H9 (cell line): ENCODE data around the gene SAMD14. TPM values are rescaled to one million over a fixed set of nuclear protein-coding genes. Genes with fewer than 3 reads are reported as not detected.
A peak's percentile ranks its signal among the peaks of the same experiment; 100 is the strongest.

Experiments
- DNase-seq: peaks from one replicate; pipeline ENCODE4 v3.0.0-alpha.2; 2017
- H2AFZ ChIP-seq: one replicate; pipeline ENCODE4 v1.6.1; 2013; ENCODE audit warnings: mild to moderate bottlenecking, low read length, control low read depth, moderate library complexity
- H2AK5ac ChIP-seq: 2 replicates; pipeline ENCODE4 v1.6.1; 2013; ENCODE audit warnings: low read length, control low read depth, mixed read lengths; ENCODE audit not compliant: insufficient read length
- H2BK120ac ChIP-seq: one replicate; pipeline ENCODE4 v1.6.1; 2013; ENCODE audit warnings: low read depth, mild to moderate bottlenecking, low read length, control low read depth, inconsistent platforms; ENCODE audit not compliant: poor library complexity, severe bottlenecking
- H2BK12ac ChIP-seq: 2 replicates; pipeline ENCODE4 v1.6.1; 2013; ENCODE audit warnings: low read length, control low read depth, mixed read lengths, low read depth; ENCODE audit not compliant: insufficient read length
- H2BK15ac ChIP-seq: 2 replicates; pipeline ENCODE4 v1.6.1; 2013; ENCODE audit warnings: low read depth, low read length, control low read depth
- H2BK20ac ChIP-seq: one replicate; pipeline ENCODE4 v1.6.1; 2013; ENCODE audit warnings: low read depth, mild to moderate bottlenecking, low read length, control low read depth, inconsistent platforms; ENCODE audit not compliant: poor library complexity, severe bottlenecking
- H2BK5ac ChIP-seq: 2 replicates; pipeline ENCODE4 v1.6.1; 2013; ENCODE audit warnings: low read length, control low read depth, mixed read lengths; ENCODE audit not compliant: insufficient read length
- H3K14ac ChIP-seq: 2 replicates; pipeline ENCODE4 v1.6.1; 2013; ENCODE audit warnings: low read length, control low read depth; ENCODE audit not compliant: insufficient read depth
- H3K18ac ChIP-seq: 2 replicates; pipeline ENCODE4 v1.6.1; 2013; ENCODE audit warnings: low read depth, mild to moderate bottlenecking, mixed read lengths, low read length, control low read depth; ENCODE audit not compliant: insufficient read length
- H3K23ac ChIP-seq: 2 replicates; pipeline ENCODE4 v1.6.1; 2013; ENCODE audit warnings: low read length, control low read depth, mixed read lengths, low read depth; ENCODE audit not compliant: insufficient read length
- H3K23me2 ChIP-seq: 2 replicates; pipeline ENCODE4 v1.6.1; 2013; ENCODE audit warnings: low read depth, mild to moderate bottlenecking, mixed read lengths, low read length, control low read depth; ENCODE audit not compliant: insufficient read length, poor library complexity, severe bottlenecking
- H3K27ac ChIP-seq: 2 replicates; pipeline ENCODE4 v1.5.1; 2013; ENCODE audit warnings: low read length, control low read depth, mixed read lengths, low read depth; ENCODE audit not compliant: insufficient read length
- H3K27me3 ChIP-seq: 2 replicates; pipeline ENCODE4 v1.6.1; 2013; ENCODE audit warnings: low read length, control low read depth, inconsistent platforms; ENCODE audit not compliant: insufficient read depth
- H3K4ac ChIP-seq: 2 replicates; pipeline ENCODE4 v1.6.1; 2013; ENCODE audit warnings: low read depth, mild to moderate bottlenecking, control low read depth, inconsistent platforms, low read length, moderate library complexity
- H3K4me1 ChIP-seq: 2 replicates; pipeline ENCODE4 v1.6.1; 2013; ENCODE audit warnings: low read length, control low read depth, inconsistent platforms; ENCODE audit not compliant: insufficient read depth
- H3K4me2 ChIP-seq: 2 replicates; pipeline ENCODE4 v1.6.1; 2013; ENCODE audit warnings: low read length, control low read depth, mixed read lengths; ENCODE audit not compliant: insufficient read length, insufficient read depth
- H3K56ac ChIP-seq: 2 replicates; pipeline ENCODE4 v1.6.1; 2013; ENCODE audit warnings: low read depth, mild to moderate bottlenecking, mixed read lengths, low read length, control low read depth; ENCODE audit not compliant: insufficient read length
- H3K79me1 ChIP-seq: 2 replicates; pipeline ENCODE4 v1.6.1; 2013; ENCODE audit warnings: low read depth, mild to moderate bottlenecking, moderate library complexity, low read length, control low read depth, inconsistent platforms; ENCODE audit not compliant: insufficient read depth, poor library complexity, severe bottlenecking
- H3K79me2 ChIP-seq: 2 replicates; pipeline ENCODE4 v1.6.1; 2013; ENCODE audit warnings: low read length, control low read depth, inconsistent platforms; ENCODE audit not compliant: insufficient read depth
- H3K9ac ChIP-seq: 2 replicates; pipeline ENCODE4 v1.6.1; 2013; ENCODE audit warnings: low read length, control low read depth, mixed read lengths; ENCODE audit not compliant: insufficient read length; ENCODE audit errors: extremely low read depth
- H3K9me3 ChIP-seq: one replicate; pipeline ENCODE4 v1.6.1; 2013; ENCODE audit warnings: low read depth, low read length, inconsistent platforms; ENCODE audit not compliant: control insufficient read depth
- H3T11ph ChIP-seq: one replicate; pipeline ENCODE4 v1.6.1; 2013; ENCODE audit warnings: mild to moderate bottlenecking, low read length, control low read depth, inconsistent platforms
- H4K20me1 ChIP-seq: one replicate; pipeline ENCODE4 v1.6.1; 2013; ENCODE audit not compliant: control insufficient read depth, insufficient read length, insufficient read depth
- H4K5ac ChIP-seq: 2 replicates; pipeline ENCODE4 v1.6.1; 2013; ENCODE audit warnings: low read depth, mild to moderate bottlenecking, mixed read lengths, low read length, control low read depth; ENCODE audit not compliant: insufficient read length
- H4K8ac ChIP-seq: replicated peaks from 2 replicates; pipeline ENCODE4 v1.6.1; 2013; ENCODE audit warnings: low read length, control low read depth, mixed read lengths, low read depth; ENCODE audit not compliant: insufficient read length
- H4K91ac ChIP-seq: 2 replicates; pipeline ENCODE4 v1.6.1; 2013; ENCODE audit warnings: low read depth, mild to moderate bottlenecking, moderate library complexity, mixed read lengths, low read length, control low read depth; ENCODE audit not compliant: insufficient read length
- H3K27ac Mint-ChIP-seq, 3 experiments: 2 replicates in 2 of 3; 3 replicates in 1 of 3; pipeline ENCODE4 v1.8.0; 2020 to 2021; ENCODE audit warnings: mixed read lengths in 3 of 3, mild to moderate bottlenecking in 1 of 3, moderate library complexity in 1 of 3
- H3K27me3 Mint-ChIP-seq: 2 replicates; pipeline ENCODE4 v1.8.0; 2021; ENCODE audit warnings: low read depth, mild to moderate bottlenecking, moderate library complexity, mixed read lengths
- H3K36me3 Mint-ChIP-seq, 3 experiments: 2 replicates in 2 of 3; 3 replicates in 1 of 3; pipeline ENCODE4 v1.8.0; 2020 to 2021; ENCODE audit warnings: low read depth in 3 of 3, mixed read lengths in 3 of 3; ENCODE audit not compliant: insufficient read depth in 1 of 3
- H3K4me1 Mint-ChIP-seq, 2 experiments: 2 replicates each; pipeline ENCODE4 v1.8.0; 2020; ENCODE audit warnings: mixed read lengths in 2 of 2
- H3K4me3 Mint-ChIP-seq, 2 experiments: 2 replicates in 1 of 2; 3 replicates in 1 of 2; pipeline ENCODE4 v1.8.0; 2020 to 2021; ENCODE audit warnings: mild to moderate bottlenecking in 2 of 2, mixed read lengths in 2 of 2, moderate library complexity in 1 of 2
- H3K9me3 Mint-ChIP-seq, 2 experiments: 2 replicates in 1 of 2; 3 replicates in 1 of 2; pipeline ENCODE4 v1.8.0; 2020; ENCODE audit warnings: mild to moderate bottlenecking in 2 of 2, mixed read lengths in 2 of 2, moderate library complexity in 1 of 2
- WGBS: extraction: QIAGEN DNeasy Blood & Tissue Kit; methylation state at CpG from one replicate; pipeline ENCODE4 v1.1.7; 2013; ENCODE audit warnings: missing lambda C conversion rate, low lambda C conversion rate, mixed read lengths; ENCODE audit not compliant: insufficient read length; ENCODE audit errors: extremely low coverage; 5-methylcytosine and 5-hydroxymethylcytosine counted together
- total RNA-seq: library from RNA; stranded (reverse); gene quantifications from 2 replicates; pipeline ENCODE4 v1.2.1, GENCODE V29; 2021
- TF ChIP-seq, protein P1 (sequence below): fragments of 200-600 bp; sonication (generic); conservative IDR thresholded peaks from 3 replicates; pipeline ENCODE4 v1.8.0; 2021; ENCODE audit warnings: antibody characterized with exemption, mild to moderate bottlenecking

SAMD14 gene
- total RNA-seq, 1 experiment from 2014 or later: 5.9 TPM

DNA sequence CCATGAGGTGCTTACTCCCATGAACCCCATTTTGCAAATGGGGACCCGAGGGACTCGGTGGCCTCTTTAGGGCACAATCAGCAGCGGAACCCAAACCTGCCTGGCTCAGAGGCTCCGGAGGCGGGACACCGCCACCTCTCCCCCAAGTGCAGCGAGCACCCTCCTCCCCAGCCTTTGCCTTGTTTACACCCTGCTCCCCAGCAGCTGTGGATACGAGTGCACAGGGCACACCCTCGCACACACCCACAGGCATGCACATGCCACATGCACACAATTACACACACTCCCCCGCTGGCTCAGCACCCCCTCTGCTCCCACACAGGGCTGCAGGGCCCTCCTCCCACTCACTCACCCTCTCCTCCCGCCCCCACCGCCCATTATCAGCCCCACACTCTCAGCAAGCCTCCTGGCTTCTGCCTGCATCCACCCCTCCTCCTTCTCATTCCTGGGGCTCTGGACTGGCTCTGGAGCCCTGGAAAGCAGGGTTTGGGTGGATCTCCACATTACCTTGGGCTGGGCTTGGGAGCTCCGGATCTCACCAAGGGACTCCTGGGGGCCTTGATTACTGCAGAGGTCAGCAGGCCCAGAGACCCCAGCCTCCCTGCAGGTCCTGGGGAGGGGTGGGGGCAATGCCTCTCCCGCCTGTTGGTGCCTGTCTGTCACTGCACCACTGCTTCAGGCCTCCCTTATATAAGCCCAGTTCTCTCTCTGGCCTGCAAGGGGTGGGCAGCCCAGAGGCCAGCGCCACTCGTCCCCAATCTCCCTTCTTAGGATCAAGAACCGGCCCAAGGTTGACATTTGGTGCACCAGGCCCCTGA is 28.4 kb downstream of the SAMD14 start:
- H3K27ac ChIP-seq: no peak overlapping the region
- H3K4me3 Mint-ChIP-seq: peak overlapping the region; percentile 14 to 54; a peak in 3 of 5 replicates

More for the DNA sequence above, 28.4 kb downstream of the SAMD14 start:
- H3K4me1 Mint-ChIP-seq: peaks cover 18 to 33% of the 10 kb centered on the region in 2 experiments
- H2AFZ ChIP-seq: no peak overlapping the region
- H3K4ac ChIP-seq: no peak overlapping the region
- H4K5ac ChIP-seq: no peak overlapping the region
- H4K91ac ChIP-seq: no peak overlapping the region
- H3K4me1 ChIP-seq: no peaks in the 10 kb centered on the region; the same call in 1 of the 2 replicates
- H4K20me1 ChIP-seq: no peaks in the 10 kb centered on the region
- H4K8ac ChIP-seq: no peak overlapping the region
- H2BK120ac ChIP-seq: no peak overlapping the region
- no peaks in the 10 kb centered on the region for H3K23me2 ChIP-seq
- WGBS: no CpG with 5 or more reads among the region's 17 CpGs
- no peaks in the 10 kb centered on the region for H3K27me3 Mint-ChIP-seq
- H3K56ac ChIP-seq: no peak overlapping the region
- H2AK5ac ChIP-seq: no peak overlapping the region
- TF ChIP-seq, protein P1, sequence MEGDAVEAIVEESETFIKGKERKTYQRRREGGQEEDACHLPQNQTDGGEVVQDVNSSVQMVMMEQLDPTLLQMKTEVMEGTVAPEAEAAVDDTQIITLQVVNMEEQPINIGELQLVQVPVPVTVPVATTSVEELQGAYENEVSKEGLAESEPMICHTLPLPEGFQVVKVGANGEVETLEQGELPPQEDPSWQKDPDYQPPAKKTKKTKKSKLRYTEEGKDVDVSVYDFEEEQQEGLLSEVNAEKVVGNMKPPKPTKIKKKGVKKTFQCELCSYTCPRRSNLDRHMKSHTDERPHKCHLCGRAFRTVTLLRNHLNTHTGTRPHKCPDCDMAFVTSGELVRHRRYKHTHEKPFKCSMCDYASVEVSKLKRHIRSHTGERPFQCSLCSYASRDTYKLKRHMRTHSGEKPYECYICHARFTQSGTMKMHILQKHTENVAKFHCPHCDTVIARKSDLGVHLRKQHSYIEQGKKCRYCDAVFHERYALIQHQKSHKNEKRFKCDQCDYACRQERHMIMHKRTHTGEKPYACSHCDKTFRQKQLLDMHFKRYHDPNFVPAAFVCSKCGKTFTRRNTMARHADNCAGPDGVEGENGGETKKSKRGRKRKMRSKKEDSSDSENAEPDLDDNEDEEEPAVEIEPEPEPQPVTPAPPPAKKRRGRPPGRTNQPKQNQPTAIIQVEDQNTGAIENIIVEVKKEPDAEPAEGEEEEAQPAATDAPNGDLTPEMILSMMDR: no peak; the same call in 2 of the 3 replicates
- H3K9ac ChIP-seq: no peak overlapping the region
- H3T11ph ChIP-seq: no peak overlapping the region
- H3K27ac Mint-ChIP-seq: peak overlapping the region in 1 of 3 experiments; percentile 52; a peak in 1 of 7 replicates
- H3K18ac ChIP-seq: no peak overlapping the region
- H2BK20ac ChIP-seq: no peak overlapping the region
- no peaks in the 10 kb centered on the region for H3K27me3 ChIP-seq
- no peak overlapping the region for H2BK5ac ChIP-seq
- no peak overlapping the region for H2BK15ac ChIP-seq
- H3K36me3 Mint-ChIP-seq: peaks cover 0 to 8% (median 4%) of the 10 kb centered on the region in 3 experiments; a peak in 5 of 7 replicates
- no peak overlapping the region for H2BK12ac ChIP-seq
- no peaks in the 10 kb centered on the region for H3K9me3 ChIP-seq
- H3K79me1 ChIP-seq: no peaks in the 10 kb centered on the region
- no peaks in the 10 kb centered on the region for H3K79me2 ChIP-seq
- peak overlapping the region; percentile 2 for H3K4me2 ChIP-seq
- H3K14ac ChIP-seq: no peak overlapping the region; the same call in 1 of the 2 replicates
- no peaks in the 10 kb centered on the region for H3K9me3 Mint-ChIP-seq
- H3K23ac ChIP-seq: no peak overlapping the region
- DNase-seq: peak; percentile 54
